Duodenal mucosa (tissue), 2 donors: ENCODE data around the gene KLHL17.
"Not testable (repeated sequence)": the region's sequence is repeated elsewhere in the genome, so short reads cannot be mapped to it uniquely, and the experiment has no call there.

Source experiments
- H3K27ac ChIP-seq: one replicate; pipeline ENCODE4 v1.7.0; 2013; ENCODE audit warnings: low read depth, low read length
- H3K27me3 ChIP-seq, 2 donors: one replicate each; pipeline ENCODE4 v1.7.0; 2013; ENCODE audit warnings: low read length in 2 of 2, control low read depth in 1 of 2; ENCODE audit not compliant: insufficient read depth in 2 of 2, control insufficient read depth in 1 of 2
- H3K36me3 ChIP-seq, 2 donors: one replicate each; pipeline ENCODE4 v1.7.0; 2013; ENCODE audit warnings: low read length in 2 of 2, control low read depth in 1 of 2; ENCODE audit not compliant: insufficient read depth in 2 of 2, control insufficient read depth in 1 of 2
- H3K4me1 ChIP-seq, 2 donors: one replicate each; pipeline ENCODE4 v1.7.0; 2013; ENCODE audit warnings: low read length in 2 of 2, control low read depth in 1 of 2; ENCODE audit not compliant: insufficient read depth in 2 of 2, control insufficient read depth in 1 of 2
- H3K4me3 ChIP-seq, 2 donors: one replicate each; pipeline ENCODE4 v1.7.0; 2013; ENCODE audit warnings: low read length in 2 of 2, low read depth in 1 of 2
- H3K9ac ChIP-seq, 2 donors: one replicate each; pipeline ENCODE4 v1.7.0; 2013; ENCODE audit warnings: low read length in 2 of 2, low read depth in 1 of 2
- H3K9me3 ChIP-seq, 2 donors: one replicate each; pipeline ENCODE4 v1.7.0; 2013; ENCODE audit warnings: low read length in 2 of 2, control low read depth in 1 of 2; ENCODE audit not compliant: control insufficient read depth in 1 of 2

The KLHL17 gene

GRCh38 chr1:943545-944340, 16.6 kb upstream of the KLHL17 start:
- peaks cover 23 to 30% of the 10 kb centered on the region in 2 donors for H3K36me3 ChIP-seq
- H3K4me3 ChIP-seq = no peak overlapping the region
- H3K27ac ChIP-seq = peak overlapping the region; percentile 10

GRCh38 chr1:944341-945325, 15.8 kb upstream of the KLHL17 start:
- Histone ChIP-seq H3K4me1 (peaks cover 0 to 17% of the 10 kb centered on the region in 2 donors), H3K36me3 (peaks cover 31 to 38% of the 10 kb centered on the region in 2 donors), H3K27me3 (peaks cover 19 to 22% of the 10 kb centered on the region in 2 donors), H3K4me3 (no peak overlapping the region), H3K9ac (no peak overlapping the region), H3K27ac (peak overlapping the region; percentile 32), H3K9me3 (no peaks in the 10 kb centered on the region)

More at GRCh38 chr1:943545-944340, 16.6 kb upstream of the KLHL17 start:
- Histone ChIP-seq H3K27me3 (peaks cover 28 to 31% of the 10 kb centered on the region in 2 donors), H3K9ac (no peak overlapping the region), H3K9me3 (no peaks in the 10 kb centered on the region), H3K4me1 (peaks cover 0 to 18% of the 10 kb centered on the region in 2 donors)

GRCh38 chr1:945688-946556, 14.5 kb upstream of the KLHL17 start:
- no peak overlapping the region for H3K9ac ChIP-seq
- peaks cover 0 to 8% of the 10 kb centered on the region in 2 donors for H3K4me1 ChIP-seq
- no peak overlapping the region for H3K4me3 ChIP-seq
- H3K36me3 ChIP-seq = peaks cover 44 to 51% of the 10 kb centered on the region in 2 donors
- no peak overlapping the region for H3K27ac ChIP-seq
- H3K27me3 ChIP-seq = peaks cover 11 to 12% of the 10 kb centered on the region in 2 donors
- no peaks in the 10 kb centered on the region for H3K9me3 ChIP-seq

- H3K27me3 ChIP-seq, H3K4me3 ChIP-seq, H3K9ac ChIP-seq, H3K4me1 ChIP-seq, H3K9me3 ChIP-seq, H3K27ac ChIP-seq: not testable (repeated sequence)
- H3K36me3 ChIP-seq = peaks cover 50 to 56% of the 10 kb centered on the region in 2 donors
These were observed 13.6 kb upstream of the KLHL17 start for GRCh38 chr1:946811-947210.

- Histone ChIP-seq H3K9ac (no peak overlapping the region), H3K27me3 (peaks cover 2 to 3% of the 10 kb centered on the region in 2 donors), H3K9me3 (no peaks in the 10 kb centered on the region), H3K4me3 (no peak overlapping the region), H3K27ac (no peak overlapping the region), H3K36me3 (peaks cover 57 to 67% of the 10 kb centered on the region in 2 donors), H3K4me1 (peaks cover 0 to under 1% of the 10 kb centered on the region in 2 donors)
These were observed 12.4 kb upstream of the KLHL17 start for GRCh38 chr1:947958-948357.

GRCh38 chr1:950268-950667, 10.1 kb upstream of the KLHL17 start:
- H3K36me3 ChIP-seq = peaks cover 62 to 89% of the 10 kb centered on the region in 2 donors
- H3K9me3 ChIP-seq = no peaks in the 10 kb centered on the region
- H3K4me1 ChIP-seq = no peaks in the 10 kb centered on the region
- no peaks in the 10 kb centered on the region for H3K27me3 ChIP-seq
- no peak overlapping the region for H3K4me3 ChIP-seq
- no peak overlapping the region for H3K9ac ChIP-seq
- no peak overlapping the region for H3K27ac ChIP-seq

GRCh38 chr1:950881-951280, 9.5 kb upstream of the KLHL17 start:
- no peaks in the 10 kb centered on the region for H3K27me3 ChIP-seq
- H3K27ac ChIP-seq = no peak overlapping the region
- peaks cover 62 to 87% of the 10 kb centered on the region in 2 donors for H3K36me3 ChIP-seq
- H3K4me1 ChIP-seq = no peaks in the 10 kb centered on the region
- no peak overlapping the region for H3K4me3 ChIP-seq
- no peak overlapping the region for H3K9ac ChIP-seq
- H3K9me3 ChIP-seq = no peaks in the 10 kb centered on the region

GRCh38 chr1:951364-951763, 9.0 kb upstream of the KLHL17 start:
- H3K27ac ChIP-seq = no peak overlapping the region
- peaks cover 61 to 89% of the 10 kb centered on the region in 2 donors for H3K36me3 ChIP-seq
- no peak overlapping the region for H3K9ac ChIP-seq
- H3K9me3 ChIP-seq = no peaks in the 10 kb centered on the region
- H3K27me3 ChIP-seq = no peaks in the 10 kb centered on the region
- no peaks in the 10 kb centered on the region for H3K4me1 ChIP-seq
- H3K4me3 ChIP-seq = no peak overlapping the region

GRCh38 chr1:952201-952600, 8.2 kb upstream of the KLHL17 start:
- Histone ChIP-seq H3K9ac (no peak overlapping the region), H3K27ac (no peak overlapping the region), H3K27me3 (no peaks in the 10 kb centered on the region), H3K4me1 (peaks cover under 1 to 1% of the 10 kb centered on the region in 2 donors), H3K4me3 (no peak overlapping the region), H3K9me3 (no peaks in the 10 kb centered on the region), H3K36me3 (peaks cover 60 to 92% of the 10 kb centered on the region in 2 donors)
